GM12873 (cell line): ENCODE measurements around the gene MAGEF1.

Experiments
- TF ChIP-seq, protein P1 (sequence below): IDR thresholded peaks from 2 replicates; pipeline ENCODE4 v1.5.1; 2012; ENCODE audit warnings: low read depth, mild to moderate bottlenecking, moderate library complexity, low read length, control low read depth; ENCODE audit not compliant: insufficient read depth; ENCODE audit errors: missing control alignments

Gene MAGEF1

DNA sequence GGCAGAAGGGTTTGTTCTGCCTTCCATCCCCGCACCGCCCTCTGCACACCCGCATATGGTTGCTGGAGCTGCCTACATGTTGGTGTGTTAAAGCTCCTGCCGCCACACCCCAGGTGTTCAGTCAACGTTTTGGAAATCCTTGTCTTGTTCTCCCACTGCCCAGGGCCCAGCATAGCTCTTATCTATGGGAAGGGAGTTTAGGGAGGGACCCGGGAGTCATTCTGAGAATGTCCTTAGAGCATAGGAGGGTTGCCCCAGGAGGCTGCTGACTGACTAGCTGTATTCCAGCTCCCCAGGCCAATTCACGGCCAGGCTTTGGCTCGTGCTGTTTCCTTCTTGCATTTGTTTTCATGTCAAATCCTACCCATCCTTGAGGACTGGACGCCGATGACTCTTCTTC, 46.8 kb downstream of the MAGEF1 start:
- TF ChIP-seq, protein P1, sequence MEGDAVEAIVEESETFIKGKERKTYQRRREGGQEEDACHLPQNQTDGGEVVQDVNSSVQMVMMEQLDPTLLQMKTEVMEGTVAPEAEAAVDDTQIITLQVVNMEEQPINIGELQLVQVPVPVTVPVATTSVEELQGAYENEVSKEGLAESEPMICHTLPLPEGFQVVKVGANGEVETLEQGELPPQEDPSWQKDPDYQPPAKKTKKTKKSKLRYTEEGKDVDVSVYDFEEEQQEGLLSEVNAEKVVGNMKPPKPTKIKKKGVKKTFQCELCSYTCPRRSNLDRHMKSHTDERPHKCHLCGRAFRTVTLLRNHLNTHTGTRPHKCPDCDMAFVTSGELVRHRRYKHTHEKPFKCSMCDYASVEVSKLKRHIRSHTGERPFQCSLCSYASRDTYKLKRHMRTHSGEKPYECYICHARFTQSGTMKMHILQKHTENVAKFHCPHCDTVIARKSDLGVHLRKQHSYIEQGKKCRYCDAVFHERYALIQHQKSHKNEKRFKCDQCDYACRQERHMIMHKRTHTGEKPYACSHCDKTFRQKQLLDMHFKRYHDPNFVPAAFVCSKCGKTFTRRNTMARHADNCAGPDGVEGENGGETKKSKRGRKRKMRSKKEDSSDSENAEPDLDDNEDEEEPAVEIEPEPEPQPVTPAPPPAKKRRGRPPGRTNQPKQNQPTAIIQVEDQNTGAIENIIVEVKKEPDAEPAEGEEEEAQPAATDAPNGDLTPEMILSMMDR, result no peak

DNA sequence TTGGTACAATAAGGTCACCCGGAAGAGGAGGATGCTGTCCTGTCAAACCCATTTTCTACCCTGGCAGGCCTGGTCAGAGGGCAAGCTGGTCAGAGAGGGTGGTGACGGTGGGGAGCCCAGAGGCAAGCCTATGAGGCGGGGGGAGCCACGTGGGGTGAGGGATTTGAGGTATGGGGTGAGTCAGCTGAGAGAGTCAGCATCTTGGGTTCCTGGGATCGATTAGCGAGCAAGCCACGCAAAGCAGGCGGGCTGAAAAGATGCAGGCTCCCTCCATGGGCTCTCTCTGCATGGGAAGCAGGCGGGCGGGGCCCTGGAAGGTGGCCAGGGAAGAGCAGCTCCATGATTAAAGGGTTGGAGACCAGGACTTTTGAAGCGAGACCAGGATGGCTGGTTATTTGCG, 48.1 kb downstream of the MAGEF1 start:
- TF ChIP-seq, protein P1, result no peak

DNA sequence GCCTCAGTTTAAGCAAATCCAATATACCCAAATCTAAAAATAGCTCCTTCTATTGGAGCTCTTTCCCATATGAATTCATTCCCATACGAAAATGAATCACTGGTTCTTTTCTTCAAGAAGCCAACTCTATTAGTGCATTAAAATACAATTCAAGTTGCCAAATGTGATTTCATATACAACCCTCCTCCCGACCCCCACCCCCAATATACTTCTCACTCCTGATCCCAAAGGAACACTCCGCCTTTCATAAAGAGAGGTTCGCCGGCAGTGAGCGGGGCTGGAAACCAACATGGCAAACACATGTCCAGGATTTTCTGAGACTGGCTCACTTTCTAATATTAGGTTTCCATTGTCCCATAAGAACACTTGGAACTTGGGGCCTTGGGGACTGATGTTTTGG, 48.5 kb downstream of the MAGEF1 start:
- TF ChIP-seq, protein P1, result no peak

DNA sequence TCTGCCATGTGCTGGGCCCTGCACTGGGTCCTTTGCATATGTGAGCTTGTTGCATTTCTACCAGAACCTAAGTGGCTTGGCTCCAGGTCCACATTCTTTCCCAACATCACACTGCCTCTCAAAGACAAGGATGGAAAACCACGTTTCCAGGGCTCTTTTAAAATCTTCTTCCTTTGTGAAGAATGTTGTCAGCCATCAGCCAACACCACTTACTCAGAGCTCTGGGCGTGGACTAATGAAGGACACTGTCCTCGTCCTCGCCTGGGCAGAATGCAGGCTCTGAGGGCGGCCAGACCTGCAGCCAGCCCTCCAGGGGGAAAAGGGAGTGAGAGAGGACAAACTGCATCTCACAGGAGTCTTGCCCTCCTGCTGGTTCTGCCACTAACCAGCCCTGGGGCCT, 49.7 kb downstream of the MAGEF1 start:
- TF ChIP-seq, protein P1, result no peak

DNA sequence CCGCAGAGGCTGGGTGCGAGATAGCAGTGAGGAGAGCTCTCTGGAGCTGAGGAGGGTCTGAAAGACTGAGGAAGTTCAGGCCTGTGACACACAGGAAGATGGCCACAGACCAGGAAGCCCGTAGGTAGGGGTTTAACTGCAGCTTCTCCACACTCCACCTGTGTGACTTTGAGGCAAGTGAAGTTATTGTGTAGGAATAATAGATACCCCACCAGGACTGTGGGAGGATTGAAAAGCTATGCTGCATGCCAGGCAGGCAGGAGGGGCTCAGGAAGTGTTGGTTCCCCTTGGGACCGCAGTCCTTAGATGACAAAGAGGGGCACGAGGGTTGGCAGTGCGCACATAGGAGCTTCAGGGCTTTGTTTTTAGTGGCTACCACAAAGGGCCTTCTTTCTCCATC, 50.9 kb downstream of the MAGEF1 start:
- TF ChIP-seq, protein P1, result no peak
